H1 (cell line): ENCODE data around the gene CWC25. TPM values are rescaled to one million over a fixed set of nuclear protein-coding genes. Genes with fewer than 3 reads are reported as not detected.

Experiments used
- CTCF ChIA-PET: fragments of 300-600 bp; sonication (Branson Sonifier 250); formaldehyde crosslinking; loops from one replicate; lab custom pipeline; 2021; ENCODE audit not compliant: partially characterized antibody; lab: Charles Lee
- POLR2A ChIA-PET: fragments of 300-600 bp; sonication (Branson Sonifier 250); formaldehyde crosslinking; loops from one replicate; lab custom pipeline; 2021; ENCODE audit warnings: inconsistent platforms; ENCODE audit not compliant: partially characterized antibody; lab: Charles Lee
- DNase-seq, 2 experiments: peaks; one replicate each; pipeline versions ENCODE4 v3.0.0 to v3.0.0-alpha.2; 2010 to 2022; ENCODE audit warnings: low spot score in 2 of 2, low read depth in 1 of 2, mixed read lengths in 1 of 2
- FAIRE-seq: peaks from 2 replicates; lab custom pipeline; 2011; peaks lifted over from hg19 to GRCh38; lab: Jason Lieb, UNC
- H2AFZ ChIP-seq: 2 replicates; pipeline ENCODE4 v1.8.1; 2012; ENCODE audit warnings: low read length, inconsistent platforms
- H2AK5ac ChIP-seq: 2 replicates; pipeline ENCODE4 v1.6.1; 2013; ENCODE audit warnings: low read depth, low read length
- H2BK120ac ChIP-seq: replicated peaks from 2 replicates; pipeline ENCODE3; 2013; ENCODE audit warnings: low read depth, low read length, inconsistent platforms
- H2BK12ac ChIP-seq: 2 replicates; pipeline ENCODE4 v1.6.1; 2013; ENCODE audit warnings: low read depth, low read length
- H2BK15ac ChIP-seq: 2 replicates; pipeline ENCODE4 v1.6.1; 2013; ENCODE audit warnings: low read length
- H2BK20ac ChIP-seq: 2 replicates; pipeline ENCODE4 v1.6.1; 2013; ENCODE audit warnings: low read length
- H2BK5ac ChIP-seq: 2 replicates; pipeline ENCODE4 v1.6.1; 2013; ENCODE audit warnings: low read depth, low read length
- H3K14ac ChIP-seq: 2 replicates; pipeline ENCODE4 v1.6.1; 2013; ENCODE audit warnings: inconsistent platforms; ENCODE audit not compliant: insufficient read length
- H3K18ac ChIP-seq: 2 replicates; pipeline ENCODE4 v1.6.1; 2013; ENCODE audit warnings: low read length; ENCODE audit errors: extremely low read depth
- H3K23ac ChIP-seq: 2 replicates; pipeline ENCODE4 v1.6.1; 2013; ENCODE audit warnings: inconsistent platforms; ENCODE audit not compliant: insufficient read length
- H3K23me2 ChIP-seq: 2 replicates; pipeline ENCODE4 v1.6.1; 2013; ENCODE audit warnings: low read depth, low read length
- H3K27ac ChIP-seq: 2 replicates; pipeline ENCODE4 v1.6.1; 2011; ENCODE audit warnings: low read depth, low read length, inconsistent platforms
- H3K27me3 ChIP-seq, 4 experiments: replicated peaks in 1 of 4; 1 replicate in 1 of 4; 2 replicates in 3 of 4; pipeline versions ENCODE4 v1.6.1 to v1.8.1; 2011 to 2013; ENCODE audit warnings: low read length in 3 of 4, mild to moderate bottlenecking in 3 of 4, inconsistent platforms in 2 of 4, mixed read lengths in 2 of 4, moderate library complexity in 1 of 4; ENCODE audit not compliant: control insufficient read depth in 3 of 4, insufficient read depth in 3 of 4; ENCODE audit errors: extremely low read depth in 1 of 4
- H3K36me3 ChIP-seq, 4 experiments: 2 replicates each; pipeline versions ENCODE4 v1.6.1 to v1.8.1; 2011 to 2013; ENCODE audit warnings: mild to moderate bottlenecking in 4 of 4, low read length in 3 of 4, moderate library complexity in 2 of 4, control low read depth in 1 of 4, inconsistent platforms in 1 of 4; ENCODE audit not compliant: insufficient read depth in 4 of 4, control insufficient read depth in 2 of 4
- H3K4ac ChIP-seq: replicated peaks from 2 replicates; pipeline ENCODE3; 2013; ENCODE audit warnings: low read length, low read depth, mixed read lengths, inconsistent platforms; ENCODE audit not compliant: insufficient read length
- H3K4me1 ChIP-seq, 4 experiments: replicated peaks in 1 of 4; 1 replicate in 1 of 4; 2 replicates in 3 of 4; pipeline versions ENCODE4 v1.6.1 to v1.8.1; 2011 to 2013; ENCODE audit warnings: low read length in 3 of 4, inconsistent platforms in 2 of 4, mixed read lengths in 1 of 4; ENCODE audit not compliant: insufficient read depth in 4 of 4, control insufficient read depth in 3 of 4
- H3K4me2 ChIP-seq, 2 experiments: 2 replicates each; pipeline versions ENCODE4 v1.6.1 to v1.8.1; 2011 to 2013; ENCODE audit warnings: low read depth in 2 of 2, low read length in 2 of 2, control low read depth in 1 of 2, inconsistent platforms in 1 of 2, mild to moderate bottlenecking in 1 of 2; ENCODE audit not compliant: insufficient read depth in 1 of 2
- H3K4me3 ChIP-seq, 4 experiments: fragments of 200-600, 300-600 bp in 1 of 4; sonication (generic), shearing (Covaris generic), sonication (Bioruptor Twin) in 1 of 4; 2 replicates each; pipeline versions ENCODE4 v1.5.1 to v1.8.1; 2011 to 2016; ENCODE audit warnings: low read length in 4 of 4, low read depth in 3 of 4, control low read depth in 2 of 4, inconsistent platforms in 2 of 4, mild to moderate bottlenecking in 2 of 4, mixed read lengths in 1 of 4, moderate library complexity in 1 of 4; ENCODE audit not compliant: insufficient read depth in 2 of 4; ENCODE audit errors: extremely low read depth in 1 of 4
- H3K56ac ChIP-seq: replicated peaks from 2 replicates; pipeline ENCODE3; 2013; ENCODE audit warnings: low read depth, mild to moderate bottlenecking, mixed read lengths, low read length, inconsistent platforms; ENCODE audit not compliant: insufficient read length
- H3K79me1 ChIP-seq: 2 replicates; pipeline ENCODE4 v1.6.1; 2013; ENCODE audit warnings: low read depth, low read length, control low read depth
- H3K79me2 ChIP-seq, 2 experiments: 2 replicates each; pipeline versions ENCODE4 v1.6.1 to v1.8.1; 2012 to 2013; ENCODE audit warnings: low read length in 2 of 2, mild to moderate bottlenecking in 2 of 2, inconsistent platforms in 1 of 2; ENCODE audit not compliant: insufficient read depth in 2 of 2, control insufficient read depth in 1 of 2
- H3K9ac ChIP-seq, 4 experiments: replicated peaks in 1 of 4; 1 replicate in 1 of 4; 2 replicates in 3 of 4; pipeline versions ENCODE4 v1.6.1 to v1.8.1; 2011 to 2013; ENCODE audit warnings: low read depth in 3 of 4, low read length in 3 of 4, control low read depth in 2 of 4, mild to moderate bottlenecking in 2 of 4, moderate library complexity in 2 of 4, inconsistent platforms in 1 of 4; ENCODE audit errors: extremely low read depth in 1 of 4
- H3K9me3 ChIP-seq, 2 experiments: 2 replicates each; pipeline versions ENCODE4 v1.6.1 to v1.8.1; 2012 to 2013; ENCODE audit warnings: mild to moderate bottlenecking in 2 of 2, moderate library complexity in 2 of 2, control low read depth in 1 of 2, inconsistent platforms in 1 of 2, low read depth in 1 of 2, low read length in 1 of 2, mixed read lengths in 1 of 2; ENCODE audit not compliant: insufficient read depth in 2 of 2
- H4K20me1 ChIP-seq, 2 experiments: replicated peaks in 1 of 2; 2 replicates each; pipeline versions ENCODE3 to v1.8.1; 2011 to 2013; ENCODE audit warnings: inconsistent platforms in 2 of 2, low read length in 2 of 2, mild to moderate bottlenecking in 1 of 2; ENCODE audit not compliant: insufficient read depth in 2 of 2, control insufficient read depth in 1 of 2
- H4K5ac ChIP-seq: 2 replicates; pipeline ENCODE4 v1.6.1; 2013; ENCODE audit warnings: low read length, low read depth, mixed read lengths, inconsistent platforms; ENCODE audit not compliant: insufficient read length
- H4K8ac ChIP-seq: 2 replicates; pipeline ENCODE4 v1.8.0; 2013; ENCODE audit warnings: mild to moderate bottlenecking, moderate library complexity, low read length, inconsistent platforms; ENCODE audit not compliant: insufficient read depth; ENCODE audit errors: extremely low read depth
- H4K91ac ChIP-seq: replicated peaks from 2 replicates; pipeline ENCODE3; 2013; ENCODE audit warnings: low read length, mixed read lengths, inconsistent platforms; ENCODE audit not compliant: insufficient read length
- ASH2L ChIP-seq: fragments of 200-600, 300-600 bp; sonication (generic); IDR thresholded peaks from one replicate; pipeline ENCODE4 v1.7.1; 2017; ENCODE audit warnings: low read length
- BCL11A ChIP-seq, 2 experiments: IDR thresholded peaks; one replicate each; pipeline ENCODE4 v1.6.1; 2011; ENCODE audit warnings: low read depth in 2 of 2, low read length in 2 of 2, mild to moderate bottlenecking in 2 of 2
- GTF2F1 ChIP-seq: IDR thresholded peaks from 2 replicates; pipeline ENCODE4 v1.6.1; 2012; ENCODE audit warnings: low read depth, low read length, improper control_type of control experiment, borderline replicate concordance
- HDAC6 ChIP-seq: IDR thresholded peaks from one replicate; pipeline ENCODE4 v1.7.1; 2012; ENCODE audit warnings: low read depth, mild to moderate bottlenecking, inconsistent platforms, low read length, moderate library complexity
- POLR2A ChIP-seq, 2 experiments: IDR thresholded peaks; 1 replicate in 1 of 2; 2 replicates in 1 of 2; pipeline ENCODE4 v1.6.1; 2011; ENCODE audit warnings: low read depth in 2 of 2, low read length in 2 of 2, mild to moderate bottlenecking in 2 of 2; ENCODE audit errors: control extremely low read depth in 1 of 2
- SIX5 ChIP-seq: IDR thresholded peaks from 2 replicates; pipeline ENCODE4 v1.6.1; 2011; ENCODE audit warnings: mild to moderate bottlenecking, low read depth, low read length
- SP2 ChIP-seq: IDR thresholded peaks from 2 replicates; pipeline ENCODE4 v1.6.1; 2012; ENCODE audit warnings: mild to moderate bottlenecking, low read length, inconsistent platforms
- SP4 ChIP-seq: IDR thresholded peaks from 2 replicates; pipeline ENCODE4 v1.6.1; 2012; ENCODE audit warnings: low read length, inconsistent platforms
- SUZ12 ChIP-seq: fragments of 200-600 bp; sonication (generic); IDR thresholded peaks from 2 replicates; pipeline ENCODE4 v1.6.1; 2012; ENCODE audit warnings: mild to moderate bottlenecking, inconsistent platforms, low read length, moderate library complexity, mixed read lengths
- TEAD4 ChIP-seq: IDR thresholded peaks from 2 replicates; pipeline ENCODE4 v1.6.1; 2012; ENCODE audit warnings: low read depth, low read length, inconsistent platforms, mixed read lengths
- WGBS, 2 experiments: shearing (Covaris generic) in 1 of 2; methylation state at CpG; one replicate each; pipeline versions ENCODE4 v1.1.6 to v1.1.7; 2013 to 2015; ENCODE audit warnings: low lambda C conversion rate in 2 of 2, mixed read lengths in 2 of 2, inconsistent platforms in 1 of 2, low coverage in 1 of 2, missing lambda C conversion rate in 1 of 2; ENCODE audit not compliant: insufficient replicate concordance in 2 of 2, insufficient coverage in 1 of 2, insufficient read length in 1 of 2; ENCODE audit errors: extremely low coverage in 1 of 2, missing lambda C conversion rate in 1 of 2; 5-methylcytosine and 5-hydroxymethylcytosine counted together
- polyA plus RNA-seq, 7 experiments: library from polyadenylated mRNA; depleted of rRNA in 3 of 7; stranded (reverse) in 5 of 7; unstranded in 2 of 7; fragments of >200 nt in 5 of 7; fragments of 200-250 nt in 2 of 7; gene quantifications; 1 replicate in 5 of 7; 2 replicates in 1 of 7; 4 replicates in 1 of 7; pipeline versions ENCODE4 v1.2.1 to v1.2.3, GENCODE V29; 2011 to 2013; ENCODE audit warnings: missing spikeins in 2 of 7, mixed read lengths in 2 of 7
- total RNA-seq: library from RNA; stranded (reverse); fragmentation: NEBNext Ultra II Directional; extraction: Animal tissue kit (Norgen Biotek cat#: 25700); gene quantifications from 2 replicates; pipeline ENCODE4 v1.2.1, GENCODE V29; 2021
- TF ChIP-seq, protein P1 (sequence below): IDR thresholded peaks from 2 replicates; pipeline ENCODE4 v1.6.1; 2012; ENCODE audit warnings: low read length, inconsistent platforms

CWC25 gene
- total and polyA plus RNA-seq, 2 of the 8 experiments (the other 6 are each of a cell fraction or from before 2014, with no cell fraction given), result 11.1 to 13.1 TPM

DNA sequence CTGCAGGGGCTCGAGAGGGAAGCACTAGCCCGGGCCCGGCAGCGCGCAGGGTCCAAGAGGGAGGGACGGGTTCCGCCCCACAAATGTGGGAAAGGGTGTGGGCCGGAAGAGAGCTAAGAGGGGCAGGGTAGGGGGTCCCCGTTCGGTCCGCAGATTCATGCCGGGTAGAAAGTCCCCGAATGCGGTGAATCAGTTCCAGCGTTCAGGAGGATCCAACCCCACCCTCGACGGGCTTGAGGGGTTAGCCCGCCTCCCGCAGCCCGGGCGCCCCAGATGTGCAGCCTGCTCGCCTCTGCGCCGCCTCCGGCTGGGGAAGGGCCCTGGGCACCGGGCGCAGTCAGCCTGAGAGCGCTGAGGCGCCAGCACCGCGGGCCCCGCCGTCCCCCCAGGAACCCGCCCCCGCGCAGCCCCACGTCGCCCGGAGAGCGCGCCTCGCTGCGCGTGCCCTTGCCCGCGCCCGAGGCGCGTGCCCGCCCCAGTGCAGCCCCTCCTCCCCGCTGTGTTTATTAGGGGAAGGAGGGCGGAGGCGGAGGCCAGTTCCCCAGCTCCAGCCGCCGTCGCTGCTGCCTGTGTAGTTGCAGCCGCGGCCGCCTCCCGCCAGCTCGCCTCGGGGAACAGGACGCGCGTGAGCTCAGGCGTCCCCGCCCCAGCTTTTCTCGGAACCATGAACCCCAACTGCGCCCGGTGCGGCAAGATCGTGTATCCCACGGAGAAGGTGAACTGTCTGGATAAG, 44.6 kb upstream of the CWC25 start, which contains the start of gene LASP1:
Gene LASP1 (plus strand): TSS at position 533 of the 733 bp plus-strand sequence. CDS start 132 bp downstream, at position 665.
- Histone ChIP-seq H3K23me2 (peaks cover 17% of the 10 kb centered on the region), H3K9me3 (no peaks in the 10 kb centered on the region), H4K5ac (peak within 1 kb of the TSS; percentile 89), H3K4me1 (peaks cover 0 to 30% (median 17%) of the 10 kb centered on the region in 4 experiments; a peak in 6 of 7 replicates), H3K56ac (peak within 1 kb of the TSS; percentile 81), H2BK15ac (peak within 1 kb of the TSS; percentile 61; the same call in 1 of the 2 replicates), H3K36me3 (peaks cover 0 to 2% (median 0%) of the 10 kb centered on the region in 4 experiments; a peak in 1 of 8 replicates), H2BK20ac (no peak within 1 kb of the TSS), H3K27me3 (no peaks in the 10 kb centered on the region), H2BK12ac (0 out of 2 replicates have a peak within 1 kb of the TSS, but pooled peaks have one; percentile 64), H3K4me2 (peak within 1 kb of the TSS; percentile 95 to 97), H4K8ac (peak within 1 kb of the TSS; percentile 79), H3K23ac (no peak within 1 kb of the TSS), H3K4ac (peak within 1 kb of the TSS; percentile 89), H3K9ac (peak within 1 kb of the TSS; percentile 62 to 90 (median 86)), H4K20me1 (peaks cover 0 to 9% of the 10 kb centered on the region in 2 experiments), H3K18ac (peak within 1 kb of the TSS; percentile 84), H3K79me1 (peaks cover 22% of the 10 kb centered on the region), H4K91ac (peak within 1 kb of the TSS; percentile 70), H2BK5ac (peak within 1 kb of the TSS; percentile 93), H3K4me3 (peak within 1 kb of the TSS; percentile 88 to 100 (median 98)), H3K27ac (peak within 1 kb of the TSS; percentile 81), H2AFZ (no peak within 1 kb of the TSS), H3K14ac (peak within 1 kb of the TSS; percentile 58), H2AK5ac (no peak within 1 kb of the TSS; the same call in 1 of the 2 replicates), H2BK120ac (peak within 1 kb of the TSS; percentile 27), H3K79me2 (peaks cover 30 to 41% of the 10 kb centered on the region in 2 experiments)
- peak; percentile 44 to 84 for DNase-seq
- POLR2A ChIA-PET, result interaction anchor here (0.7 to 24.3 kb wide), 19 partner anchors 11 to 284 kb away, joined by 3 to 468 read pairs (median 4); partner anchors contain the start of genes CWC25, LASP1NB, PIP4K2B and PSMB3
- CTCF ChIA-PET, result interaction anchor here (0.6 to 1.6 kb wide), 11 partner anchors 13 to 284 kb away, joined by 3 to 6 read pairs (median 3); partner anchors contain the start of gene PSMB3
- WGBS, 2 experiments, result 1% methylated on average over 32 of the region's 73 CpGs; no CpG with 5 or more reads in 1 of the 2 experiments
- FAIRE-seq, result no peak
- no peak for TF ChIP-seq BCL11A (IDR thresholded peaks at IDR 0.05; ENCODE audit: low read depth in 2 of 2, low read length in 2 of 2)
- TF ChIP-seq POLR2A (IDR thresholded peaks at IDR 0.05; ENCODE audit: control extremely low read depth in 1 of 2, low read depth in 2 of 2, low read length in 2 of 2), result peak; percentile 76 to 81
- TF ChIP-seq GTF2F1, result no peak; the same call in 1 of the 2 replicates
- no peak for TF ChIP-seq SP2
- TF ChIP-seq ASH2L, result peak; percentile 98
- no peak for TF ChIP-seq SIX5
- no peak for TF ChIP-seq HDAC6
- TF ChIP-seq, protein P1, sequence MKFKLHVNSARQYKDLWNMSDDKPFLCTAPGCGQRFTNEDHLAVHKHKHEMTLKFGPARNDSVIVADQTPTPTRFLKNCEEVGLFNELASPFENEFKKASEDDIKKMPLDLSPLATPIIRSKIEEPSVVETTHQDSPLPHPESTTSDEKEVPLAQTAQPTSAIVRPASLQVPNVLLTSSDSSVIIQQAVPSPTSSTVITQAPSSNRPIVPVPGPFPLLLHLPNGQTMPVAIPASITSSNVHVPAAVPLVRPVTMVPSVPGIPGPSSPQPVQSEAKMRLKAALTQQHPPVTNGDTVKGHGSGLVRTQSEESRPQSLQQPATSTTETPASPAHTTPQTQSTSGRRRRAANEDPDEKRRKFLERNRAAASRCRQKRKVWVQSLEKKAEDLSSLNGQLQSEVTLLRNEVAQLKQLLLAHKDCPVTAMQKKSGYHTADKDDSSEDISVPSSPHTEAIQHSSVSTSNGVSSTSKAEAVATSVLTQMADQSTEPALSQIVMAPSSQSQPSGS, result no peak
- no peak for TF ChIP-seq TEAD4
- peak; percentile 56; the same call in 1 of the 2 replicates for TF ChIP-seq SP4
- TF ChIP-seq SUZ12, result no peak
